ENCODE measurements around the gene ARHGEF6.
A peak's percentile ranks its signal among the peaks of the same experiment; 100 is the strongest.
"Not testable (repeated sequence)": the region's sequence is repeated elsewhere in the genome, so short reads cannot be mapped to it uniquely, and the experiment has no call there.

Gene ARHGEF6

GRCh38 chrX:136822337-136823095 lies 41.8 kb upstream of the ARHGEF6 start:
- TF ChIP-seq CTCF (IDR thresholded peaks at IDR 0.05; ENCODE audit: insufficient read depth, low read length, missing control alignments) = no peak
- ChIA-PET POLR2A (no interaction called here), CTCF (no interaction called here)
- no peak for DNase-seq (ENCODE audit: low read depth, low spot score)
- no peak overlapping the region for H3K4me3 ChIP-seq (ENCODE audit: low read depth, low read length)

GRCh38 chrX:136819756-136820155 lies 39.0 kb upstream of the ARHGEF6 start:
- POLR2A ChIA-PET = interaction anchor here (0.7 kb wide), 1 partner anchor 104 kb away, joined by 3 read pairs; no protein-coding TSS in a partner anchor
- DNase-seq (ENCODE audit: low read depth, low spot score); CTCF ChIA-PET; H3K4me3 ChIP-seq (ENCODE audit: low read depth, low read length): not testable (repeated sequence)

GRCh38 chrX:136819031-136819703 lies 38.4 kb upstream of the ARHGEF6 start:
- no peak for TF ChIP-seq CTCF (IDR thresholded peaks at IDR 0.05; ENCODE audit: insufficient read depth, low read length, missing control alignments)
- ChIA-PET CTCF (no interaction called here), POLR2A (interaction anchor here (0.7 kb wide), 1 partner anchor 104 kb away, joined by 3 read pairs; no protein-coding TSS in a partner anchor)
- DNase-seq (ENCODE audit: low read depth, low spot score) = no peak
- H3K4me3 ChIP-seq (ENCODE audit: low read depth, low read length) = no peak overlapping the region

DNA sequence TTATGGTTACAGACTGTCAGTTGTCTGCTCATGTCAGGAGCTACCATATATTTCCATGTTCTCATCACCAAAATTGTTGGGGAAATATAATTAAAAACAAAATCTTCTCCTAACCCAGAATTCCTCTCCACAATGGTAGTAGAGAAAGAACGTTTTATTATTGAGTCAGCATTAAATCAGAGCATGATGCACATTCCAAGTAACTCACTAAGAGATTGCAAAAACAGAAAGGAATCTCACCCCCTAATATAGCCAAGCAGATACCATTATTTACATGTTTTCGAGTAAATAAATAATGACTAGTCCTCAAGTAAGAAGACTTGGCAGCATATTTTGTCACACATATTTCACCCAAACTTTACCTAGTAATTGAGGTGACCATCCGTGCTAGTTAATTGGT lies 36.2 kb upstream of the ARHGEF6 start:
- CTCF ChIA-PET = no interaction called here
- DNase-seq (ENCODE audit: low read depth, low spot score) = peak; percentile 2
- no peak for TF ChIP-seq CTCF (IDR thresholded peaks at IDR 0.05; ENCODE audit: insufficient read depth, low read length, missing control alignments)
- no peak overlapping the region for H3K4me3 ChIP-seq (ENCODE audit: low read depth, low read length)
- POLR2A ChIA-PET = no interaction called here

- POLR2A ChIA-PET = no interaction called here
- TF ChIP-seq CTCF (IDR thresholded peaks at IDR 0.05; ENCODE audit: insufficient read depth, low read length, missing control alignments) = no peak
- DNase-seq (ENCODE audit: low read depth, low spot score) = no peak
These were observed 34.4 kb upstream of the ARHGEF6 start for GRCh38 chrX:136814847-136815750.

DNA sequence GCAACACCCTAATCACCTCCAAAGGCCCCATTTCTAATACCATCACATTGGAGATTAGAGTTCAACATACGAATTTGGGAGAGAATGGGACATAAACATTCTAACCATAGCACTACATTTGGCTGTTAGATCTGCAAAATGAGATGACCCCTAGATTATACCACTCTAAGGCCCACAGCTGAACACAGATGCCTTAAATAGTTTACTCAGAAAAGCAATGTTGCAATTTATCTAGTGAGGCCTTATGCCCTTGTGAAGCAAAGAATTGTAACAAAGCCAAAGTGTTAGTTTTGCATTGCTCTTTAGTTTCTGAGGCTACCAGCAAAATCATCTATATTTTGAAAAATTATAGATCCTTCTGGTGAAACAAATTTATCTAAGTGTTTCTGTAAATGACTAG lies 31.6 kb upstream of the ARHGEF6 start:
- peak; percentile 3 for DNase-seq (ENCODE audit: low read depth, low spot score)
- CTCF ChIA-PET = no interaction called here
- POLR2A ChIA-PET = no interaction called here
- H3K4me3 ChIP-seq (ENCODE audit: low read depth, low read length) = no peak overlapping the region
- no peak for TF ChIP-seq CTCF (IDR thresholded peaks at IDR 0.05; ENCODE audit: insufficient read depth, low read length, missing control alignments)

More at GRCh38 chrX:136814847-136815750, 34.4 kb upstream of the ARHGEF6 start:
- CTCF ChIA-PET = no interaction called here
- no peak overlapping the region for H3K4me3 ChIP-seq (ENCODE audit: low read depth, low read length)
